K562 (cell line): ENCODE measurements around the gene BRICD5. TPM values are rescaled to one million over a fixed set of nuclear protein-coding genes. Genes with fewer than 3 reads are reported as not detected.
A peak's percentile ranks its signal among the peaks of the same experiment; 100 is the strongest.

Experiments
- ARID4B ChIP-seq: sonication (generic); formaldehyde crosslinking; IDR thresholded peaks from 2 replicates; pipeline ENCODE4 v1.8.0; 2022; ENCODE audit warnings: mild to moderate bottlenecking, missing genetic modification reagents
- E2F5 ChIP-seq: sonication (generic); formaldehyde crosslinking; IDR thresholded peaks from 2 replicates; pipeline ENCODE4 v1.8.0; 2022; ENCODE audit warnings: mild to moderate bottlenecking, missing genetic modification reagents
- ESRRB ChIP-seq: fragments of 250-450 bp; sonication (Bioruptor Pico); IDR thresholded peaks from 2 replicates; pipeline ENCODE4 v1.5.0; 2020; ENCODE audit warnings: mild to moderate bottlenecking, moderate library complexity, borderline replicate concordance
- HDAC2 ChIP-seq: fragments of 450-650 bp; IDR thresholded peaks from 2 replicates; pipeline ENCODE4 v1.6.1; 2016; ENCODE audit warnings: mild to moderate bottlenecking
- MITF ChIP-seq: IDR thresholded peaks from 2 replicates; pipeline ENCODE4 v1.6.1; 2014; ENCODE audit warnings: antibody characterized with exemption
- NR2C1 ChIP-seq, 2 experiments: fragments of 450-650 bp; IDR thresholded peaks; 2 replicates each; pipeline ENCODE4 v1.6.1; 2017; ENCODE audit warnings: mild to moderate bottlenecking in 2 of 2, antibody characterized with exemption in 1 of 2, inconsistent platforms in 1 of 2, missing compliant biosample characterization in 1 of 2, missing genetic modification characterization in 1 of 2
- PHF21A ChIP-seq: fragments of 450-650 bp; IDR thresholded peaks from 2 replicates; pipeline ENCODE4 v1.6.1; 2017; ENCODE audit warnings: low read depth, borderline replicate concordance
- POLR2AphosphoS5 ChIP-seq: IDR thresholded peaks from 2 replicates; pipeline ENCODE4 v1.6.1; 2011; ENCODE audit warnings: mild to moderate bottlenecking, low read depth, low read length, moderate library complexity; ENCODE audit not compliant: control insufficient read depth, insufficient read depth
- ZBTB49 ChIP-seq: sonication (generic); formaldehyde crosslinking; IDR thresholded peaks from 2 replicates; pipeline ENCODE4 v1.8.0; 2022; ENCODE audit warnings: missing genetic modification reagents, mild to moderate bottlenecking, borderline replicate concordance
- ZHX1 ChIP-seq: fragments of 150-350 bp; conservative IDR thresholded peaks from 2 replicates; pipeline ENCODE4 v1.6.1; 2014; ENCODE audit warnings: low read length
- ZNF184 ChIP-seq: sonication (generic); formaldehyde crosslinking; IDR thresholded peaks from 2 replicates; pipeline ENCODE4 v1.5.0; 2020; ENCODE audit warnings: missing genetic modification reagents
- ZNF695 ChIP-seq: fragments of 450-650 bp; formaldehyde crosslinking; IDR thresholded peaks from 2 replicates; pipeline ENCODE4 v1.4.0; 2020; ENCODE audit warnings: mild to moderate bottlenecking, moderate library complexity
- polyA plus RNA-seq, 8 experiments: library from polyadenylated mRNA; depleted of rRNA in 4 of 8; stranded (reverse) in 5 of 8; unstranded in 3 of 8; fragments of >200 nt; fragmentation: Nextera tagmentation in 2 of 8; fragmentation: Illumina TruSeq in 1 of 8; extraction: Ambion mirVana in 2 of 8; extraction: Trizol in 1 of 8; gene quantifications; 2 replicates each; pipeline versions ENCODE4 v1.2.1 to v1.2.3, GENCODE V29; 2011 to 2014; ENCODE audit warnings: inconsistent platforms in 1 of 8, missing spikeins in 1 of 8
- total RNA-seq, 7 experiments: library from RNA; depleted of rRNA in 6 of 7; stranded (reverse); fragments of >200 nt in 6 of 7; fragmentation: Illumina TruSeq in 2 of 7; extraction: Trizol in 2 of 7; gene quantifications; 2 replicates each; pipeline versions ENCODE4 v1.2.1 to v1.2.3, GENCODE V29; 2011 to 2021; ENCODE audit warnings: low replicate concordance in 1 of 7

The BRICD5 gene
- total and polyA plus RNA-seq, 9 of the 15 experiments (the other 6 are each of a cell fraction or from before 2014, with no cell fraction given): 0.24 to 15.1 (median 2.4) TPM; not detected in 1

GRCh38 chr16:2251296-2252111, 40.8 kb upstream of the BRICD5 start, which contains the start of gene ECI1 (continued):
- TF ChIP-seq ZHX1 (0 out of 2 replicates have a peak, but pooled peaks have one; percentile 35), NR2C1 (IDR thresholded peaks at IDR 0.05) (peak; percentile 68), NR2C1 (tag; IDR thresholded peaks at IDR 0.05) (peak; percentile 81), PHF21A (no peak), ESRRB (CRISPR knock-in tag) (no peak), ARID4B (peak; percentile 38; the same call in 1 of the 2 replicates), MITF (no peak), E2F5 (CRISPR knock-in tag) (peak; percentile 84; the same call in 1 of the 2 replicates), ZNF695 (no peak), POLR2AphosphoS5 (peak; percentile 91), HDAC2 (no peak), ZBTB49 (CRISPR knock-in tag) (no peak), ZNF184 (CRISPR knock-in tag) (no peak)
